ENCODE data around the gene WDR82. TPM values are rescaled to one million over a fixed set of nuclear protein-coding genes. Genes with fewer than 3 reads are reported as not detected.

The WDR82 gene
- total and polyA plus RNA-seq, 2 of the 8 experiments (the other 6 are each of a cell fraction or from before 2014, with no cell fraction given), result 33.5 to 82.7 TPM

- CTCF ChIA-PET (ENCODE audit: partially characterized antibody), result interaction anchor here (0.8 to 15.3 kb wide), 31 partner anchors 9 to 218 kb away, joined by 3 to 198 read pairs (median 4); partner anchors contain the start of gene TWF2
- Histone ChIP-seq H3K9me3 (ENCODE audit: insufficient read depth in 2 of 2, low read depth in 1 of 2, low read length in 1 of 2) (no peaks in the 10 kb centered on the region), H2AK5ac (ENCODE audit: low read depth, low read length) (peak overlapping the region; percentile 28; the same call in 1 of the 2 replicates), H3K27me3 (replicated peaks in 1 of 4; ENCODE audit: control insufficient read depth in 3 of 4, extremely low read depth in 1 of 4, insufficient read depth in 3 of 4, low read length in 3 of 4) (no peaks in the 10 kb centered on the region), H3K79me1 (ENCODE audit: low read depth, low read length) (no peaks in the 10 kb centered on the region; the same call in 1 of the 2 replicates), H3K4me2 (ENCODE audit: insufficient read depth in 1 of 2, low read depth in 2 of 2, low read length in 2 of 2) (no peak overlapping the region), H3K4me1 (replicated peaks in 1 of 4; ENCODE audit: control insufficient read depth in 3 of 4, insufficient read depth in 4 of 4, low read length in 3 of 4) (peaks cover 0 to 3% (median 1%) of the 10 kb centered on the region in 4 experiments; a peak in 4 of 7 replicates), H2BK12ac (ENCODE audit: low read depth, low read length) (no peak overlapping the region), H2BK5ac (ENCODE audit: low read depth, low read length) (no peak overlapping the region; the same call in 1 of the 2 replicates), H4K20me1 (replicated peaks in 1 of 2; ENCODE audit: control insufficient read depth in 1 of 2, insufficient read depth in 2 of 2, low read length in 2 of 2) (no peaks in the 10 kb centered on the region), H3K14ac (ENCODE audit: insufficient read length) (no peak overlapping the region), H2BK20ac (ENCODE audit: low read length) (no peak overlapping the region), H3K9ac (replicated peaks in 1 of 4; ENCODE audit: extremely low read depth in 1 of 4, low read depth in 3 of 4, low read length in 3 of 4) (no peak overlapping the region), H4K91ac (replicated peaks; ENCODE audit: insufficient read length, low read length) (no peak overlapping the region), H3K36me3 (ENCODE audit: control insufficient read depth in 2 of 4, insufficient read depth in 4 of 4, low read length in 3 of 4) (no peaks in the 10 kb centered on the region), H3K79me2 (ENCODE audit: control insufficient read depth in 1 of 2, insufficient read depth in 2 of 2, low read length in 2 of 2) (no peaks in the 10 kb centered on the region), H4K8ac (ENCODE audit: extremely low read depth, insufficient read depth, low read length) (no peak overlapping the region), H2BK120ac (replicated peaks; ENCODE audit: low read depth, low read length) (no peak overlapping the region), H3K56ac (replicated peaks; ENCODE audit: insufficient read length, low read depth, low read length) (no peak overlapping the region), H3K4me3 (ENCODE audit: extremely low read depth in 1 of 4, insufficient read depth in 2 of 4, low read depth in 3 of 4, low read length in 4 of 4) (no peak overlapping the region), H3K23me2 (ENCODE audit: low read depth, low read length) (peaks cover 5% of the 10 kb centered on the region; the same call in 1 of the 2 replicates), H3K4ac (replicated peaks; ENCODE audit: insufficient read length, low read depth, low read length) (no peak overlapping the region), H2BK15ac (ENCODE audit: low read length) (no peak overlapping the region), H2AFZ (ENCODE audit: low read length) (no peak overlapping the region), H3K27ac (ENCODE audit: low read depth, low read length) (no peak overlapping the region), H3K18ac (ENCODE audit: extremely low read depth, low read length) (no peak overlapping the region), H4K5ac (ENCODE audit: insufficient read length, low read depth, low read length) (no peak overlapping the region), H3K23ac (ENCODE audit: insufficient read length) (no peak overlapping the region)
- POLR2A ChIA-PET (ENCODE audit: partially characterized antibody), result interaction anchor here (0.7 to 6.5 kb wide), 8 partner anchors 9 to 279 kb away, joined by 3 to 76 read pairs (median 4); partner anchors contain the start of gene WDR82
- DNase-seq (ENCODE audit: low read depth in 1 of 2, low spot score in 2 of 2) (no peak), FAIRE-seq (no peak)
- 94% methylated on average over 21 of the region's 23 CpGs; no CpG with 5 or more reads in 1 of the 2 experiments for WGBS, 2 experiments (ENCODE audit: extremely low coverage in 1 of 2, insufficient coverage in 1 of 2, insufficient read length in 1 of 2, insufficient replicate concordance in 2 of 2, low coverage in 1 of 2, low lambda C conversion rate in 2 of 2, missing lambda C conversion rate in 1 of 2)
- TF ChIP-seq SRF (IDR thresholded peaks at IDR 0.05; ENCODE audit: low read depth, low read length) (no peak), SIRT6 (IDR thresholded peaks at IDR 0.05; ENCODE audit: low read length) (no peak), EP300 (IDR thresholded peaks at IDR 0.05; ENCODE audit: borderline replicate concordance in 1 of 2, low read depth in 2 of 2, low read length in 2 of 2) (no peak), POU5F1 (IDR thresholded peaks at IDR 0.05; ENCODE audit: low read depth, low read length) (no peak), CREB1 (IDR thresholded peaks at IDR 0.05) (no peak), ZNF274 (IDR thresholded peaks at IDR 0.05; ENCODE audit: borderline replicate concordance, extremely low read depth, low read length) (no peak), YY1 (IDR thresholded peaks at IDR 0.05; ENCODE audit: low read depth, low read length) (no peak), POLR2AphosphoS5 (IDR thresholded peaks at IDR 0.05; ENCODE audit: low read depth, low read length) (no peak)
- TF ChIP-seq, protein P1, sequence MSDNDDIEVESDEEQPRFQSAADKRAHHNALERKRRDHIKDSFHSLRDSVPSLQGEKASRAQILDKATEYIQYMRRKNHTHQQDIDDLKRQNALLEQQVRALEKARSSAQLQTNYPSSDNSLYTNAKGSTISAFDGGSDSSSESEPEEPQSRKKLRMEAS (IDR thresholded peaks at IDR 0.05), result no peak
Observed at GRCh38 chr3:52290596-52291507, 12.4 kb upstream of the WDR82 start.
